OCI-M2 (cell line): Measurements from ENCODE around the gene IQCC.

Source experiments
- DNase-seq: peaks from one replicate; lab custom pipeline; 2025; ENCODE audit not compliant: unreplicated experiment; lab: John Stamatoyannopoulos, UW

Gene IQCC

GRCh38 chr1:32255072-32256071, 49.9 kb downstream of the IQCC start:
- DNase-seq, result no peak

GRCh38 chr1:32256473-32257226, 51.2 kb downstream of the IQCC start:
- DNase-seq, result no peak

DNA sequence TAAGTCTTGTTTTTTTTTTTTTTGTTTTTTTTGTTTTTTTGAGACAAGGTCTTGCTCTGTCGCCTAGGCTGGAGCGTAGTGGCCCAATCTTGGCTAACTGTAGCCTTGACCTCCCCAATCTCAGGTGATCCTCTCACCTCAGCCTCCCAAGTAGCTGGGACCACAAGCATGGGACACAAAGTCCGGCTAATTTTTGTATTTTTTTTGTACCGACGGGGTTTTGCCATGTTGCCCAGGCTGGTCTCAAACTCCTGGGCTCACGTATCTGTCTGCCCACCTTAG, 51.7 kb downstream of the IQCC start:
- no peak for DNase-seq
